Stimulated activated CD4-positive, alpha-beta T cell treated with anti-CD3 and anti-CD28 coated beads, Interleukin-15, amount 100 ng/mL, for 24 hours (primary cell): ENCODE measurements around the gene OSCAR.

ENCODE experiments used
- DNase-seq: peaks from one replicate; pipeline ENCODE4 v3.0.0-alpha.2; 2020

The OSCAR gene

GRCh38 chr19:54081032-54081431 is 19.6 kb downstream of the OSCAR start, which contains the start of gene TARM1:
Gene TARM1 (minus strand): TSS chr19:54081365. CDS start chr19:54081340, 25 bp downstream.
- no peak for DNase-seq

- DNase-seq, result no peak
Measured at GRCh38 chr19:54077334-54077733, 23.3 kb downstream of the OSCAR start.

- DNase-seq, result no peak
Measured at GRCh38 chr19:54074851-54075250, 25.8 kb downstream of the OSCAR start.

- no peak for DNase-seq
Measured at GRCh38 chr19:54073829-54074228, 26.8 kb downstream of the OSCAR start.

GRCh38 chr19:54069470-54069869 is 31.1 kb downstream of the OSCAR start:
- no peak for DNase-seq

- DNase-seq, result no peak
Measured at GRCh38 chr19:54063350-54064116, 37.1 kb downstream of the OSCAR start, which contains the start of gene VSTM1. Gene VSTM1 (minus strand): TSS chr19:54063897. CDS start chr19:54063777, 120 bp downstream.

GRCh38 chr19:54062643-54063042 is 38.0 kb downstream of the OSCAR start:
- DNase-seq, result no peak

GRCh38 chr19:54047616-54048015 is 53.0 kb downstream of the OSCAR start:
- DNase-seq, result no peak

GRCh38 chr19:54045771-54046170 is 54.8 kb downstream of the OSCAR start:
- no peak for DNase-seq
